ENCODE results near the gene FRY.
A peak's percentile ranks its signal among the peaks of the same experiment; 100 is the strongest.

The FRY gene

DNA sequence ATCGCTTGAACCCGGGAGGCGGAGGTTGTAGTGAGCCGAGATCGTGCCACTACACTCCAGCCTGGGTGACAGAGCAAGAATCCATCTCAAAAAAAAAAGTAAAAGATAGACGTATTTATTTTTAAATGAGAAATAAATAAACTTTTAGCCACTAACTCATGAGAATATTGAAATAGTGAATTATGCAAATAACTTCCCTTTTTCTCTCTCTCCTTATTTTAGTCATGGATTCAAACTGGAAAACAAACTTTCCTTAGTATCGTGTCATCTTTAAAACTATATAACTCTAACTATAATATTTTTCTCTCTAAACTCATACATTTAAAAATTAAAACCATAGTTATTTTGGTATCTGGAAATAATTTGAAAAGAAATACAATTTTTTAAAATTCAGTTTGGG is 96.1 kb downstream of the FRY start:
- TF ChIP-seq, protein P1, sequence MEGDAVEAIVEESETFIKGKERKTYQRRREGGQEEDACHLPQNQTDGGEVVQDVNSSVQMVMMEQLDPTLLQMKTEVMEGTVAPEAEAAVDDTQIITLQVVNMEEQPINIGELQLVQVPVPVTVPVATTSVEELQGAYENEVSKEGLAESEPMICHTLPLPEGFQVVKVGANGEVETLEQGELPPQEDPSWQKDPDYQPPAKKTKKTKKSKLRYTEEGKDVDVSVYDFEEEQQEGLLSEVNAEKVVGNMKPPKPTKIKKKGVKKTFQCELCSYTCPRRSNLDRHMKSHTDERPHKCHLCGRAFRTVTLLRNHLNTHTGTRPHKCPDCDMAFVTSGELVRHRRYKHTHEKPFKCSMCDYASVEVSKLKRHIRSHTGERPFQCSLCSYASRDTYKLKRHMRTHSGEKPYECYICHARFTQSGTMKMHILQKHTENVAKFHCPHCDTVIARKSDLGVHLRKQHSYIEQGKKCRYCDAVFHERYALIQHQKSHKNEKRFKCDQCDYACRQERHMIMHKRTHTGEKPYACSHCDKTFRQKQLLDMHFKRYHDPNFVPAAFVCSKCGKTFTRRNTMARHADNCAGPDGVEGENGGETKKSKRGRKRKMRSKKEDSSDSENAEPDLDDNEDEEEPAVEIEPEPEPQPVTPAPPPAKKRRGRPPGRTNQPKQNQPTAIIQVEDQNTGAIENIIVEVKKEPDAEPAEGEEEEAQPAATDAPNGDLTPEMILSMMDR (IDR thresholded peaks at IDR 0.05; ENCODE audit: low read depth, low read length), result no peak
- H3K4me3 ChIP-seq (replicated peaks in 1 of 2; ENCODE audit: low read depth in 2 of 2, low read length in 2 of 2), result no peak overlapping the region
- no peak for DNase-seq (ENCODE audit: low read depth in 2 of 2)

DNA sequence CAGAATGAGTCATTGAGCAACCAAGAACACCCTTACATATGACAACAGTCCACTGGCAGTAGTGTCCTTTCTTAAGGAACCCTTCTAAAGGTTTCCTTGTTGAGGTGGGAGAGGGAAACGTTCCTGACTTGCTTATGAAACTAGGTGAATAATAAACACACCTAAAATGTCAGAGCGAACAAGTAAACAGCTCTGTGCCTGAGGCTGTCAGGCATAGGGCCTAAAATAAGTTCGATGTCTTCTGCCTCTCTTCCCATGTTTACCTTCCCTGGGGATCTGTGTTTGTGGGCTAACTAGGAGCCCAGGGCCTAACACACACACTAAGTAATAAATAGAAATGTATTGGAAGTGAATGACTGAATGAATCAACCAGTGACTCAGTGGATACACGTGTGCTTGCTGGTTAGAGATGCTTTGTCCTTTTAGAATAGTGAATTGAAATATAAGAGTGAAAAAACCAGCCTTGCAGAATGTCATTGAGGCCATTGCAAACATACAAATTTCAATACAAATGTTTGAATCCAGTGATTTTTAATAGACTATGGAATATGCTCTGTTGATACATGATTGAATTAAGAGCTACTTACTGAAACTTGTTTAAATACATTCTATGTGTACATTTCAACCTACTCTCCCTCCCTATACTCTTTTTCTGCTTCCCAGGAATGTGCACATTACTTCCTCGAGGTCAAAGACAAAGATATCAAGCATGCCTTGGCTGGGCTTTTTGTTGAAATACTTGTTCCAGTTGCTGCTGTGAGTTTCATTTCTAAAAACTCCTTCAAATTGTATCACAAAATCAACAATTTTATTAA is 102.9 kb downstream of the FRY start:
- TF ChIP-seq, protein P1 (IDR thresholded peaks at IDR 0.05; ENCODE audit: low read depth, low read length), result no peak
- peak in 1 of 2 donors; percentile 64 for DNase-seq (ENCODE audit: low read depth in 2 of 2)

DNA sequence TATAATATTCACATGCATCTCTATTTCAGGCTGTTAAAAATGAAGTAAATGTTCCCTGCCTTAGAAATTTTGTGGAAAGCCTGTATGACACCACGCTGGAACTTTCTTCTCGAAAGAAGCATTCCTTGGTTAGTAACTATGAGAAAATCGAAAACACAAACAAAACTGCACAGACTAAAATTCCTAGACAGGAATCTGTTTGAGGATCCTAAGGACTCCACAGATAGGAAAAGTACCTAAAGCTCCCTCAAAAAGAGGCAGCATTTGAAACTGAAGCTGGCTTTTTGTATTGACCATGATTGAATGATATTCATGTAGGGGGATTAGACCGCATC is 103.4 kb downstream of the FRY start:
- no peak overlapping the region for H3K4me3 ChIP-seq (replicated peaks in 1 of 2; ENCODE audit: low read depth in 2 of 2, low read length in 2 of 2)
- DNase-seq (ENCODE audit: low read depth in 2 of 2), result peak in 1 of 2 donors; percentile 12
- TF ChIP-seq, protein P1 (IDR thresholded peaks at IDR 0.05; ENCODE audit: low read depth, low read length), result no peak

More for the DNA sequence above, 102.9 kb downstream of the FRY start:
- no peak overlapping the region for H3K4me3 ChIP-seq (replicated peaks in 1 of 2; ENCODE audit: low read depth in 2 of 2, low read length in 2 of 2)

DNA sequence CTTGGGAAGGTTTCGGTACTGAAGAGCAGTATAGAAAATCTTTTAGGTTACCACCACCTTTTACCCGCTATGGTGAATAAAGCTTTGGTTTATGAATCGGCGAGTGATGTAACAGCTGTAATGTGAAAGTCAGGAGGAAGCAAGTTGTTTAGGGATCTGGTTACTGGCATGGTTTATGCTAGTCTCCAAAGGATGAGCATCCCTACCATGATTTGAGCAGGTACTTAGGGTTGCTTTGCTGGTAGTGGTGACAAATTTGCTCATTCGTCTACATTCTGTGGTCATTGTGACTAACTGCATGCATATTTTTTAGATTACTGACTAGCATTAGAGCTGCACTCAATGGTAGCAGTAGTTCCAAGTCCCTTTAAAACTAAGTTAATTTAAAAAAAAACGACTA is 104.1 kb downstream of the FRY start:
- DNase-seq (ENCODE audit: low read depth in 2 of 2), result peak in 1 of 2 donors; percentile 63
- TF ChIP-seq, protein P1 (IDR thresholded peaks at IDR 0.05; ENCODE audit: low read depth, low read length), result no peak

DNA sequence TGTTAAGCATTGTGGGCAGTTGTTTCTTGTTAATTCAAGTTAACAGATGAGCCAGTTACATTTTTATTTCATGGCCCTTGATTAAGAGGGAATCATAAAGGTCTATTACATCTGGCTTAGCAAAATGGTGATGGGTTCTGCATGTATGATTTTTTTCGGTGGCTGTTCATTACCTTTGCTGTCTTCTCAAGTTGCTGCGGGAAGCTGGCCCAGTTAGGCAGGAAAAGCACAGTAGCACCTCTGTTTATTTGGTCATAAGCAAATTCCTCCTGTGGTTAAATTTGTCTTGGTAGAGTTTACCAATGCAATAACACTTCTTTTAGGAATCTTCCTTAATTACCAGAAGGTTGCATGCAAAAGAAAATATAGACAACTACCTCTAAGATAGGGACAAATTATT is 104.5 kb downstream of the FRY start:
- no peak overlapping the region for H3K4me3 ChIP-seq (replicated peaks in 1 of 2; ENCODE audit: low read depth in 2 of 2, low read length in 2 of 2)
- no peak for DNase-seq (ENCODE audit: low read depth in 2 of 2)
- TF ChIP-seq, protein P1 (IDR thresholded peaks at IDR 0.05; ENCODE audit: low read depth, low read length), result no peak

More for the DNA sequence above, 104.1 kb downstream of the FRY start:
- no peak overlapping the region for H3K4me3 ChIP-seq (replicated peaks in 1 of 2; ENCODE audit: low read depth in 2 of 2, low read length in 2 of 2)

DNA sequence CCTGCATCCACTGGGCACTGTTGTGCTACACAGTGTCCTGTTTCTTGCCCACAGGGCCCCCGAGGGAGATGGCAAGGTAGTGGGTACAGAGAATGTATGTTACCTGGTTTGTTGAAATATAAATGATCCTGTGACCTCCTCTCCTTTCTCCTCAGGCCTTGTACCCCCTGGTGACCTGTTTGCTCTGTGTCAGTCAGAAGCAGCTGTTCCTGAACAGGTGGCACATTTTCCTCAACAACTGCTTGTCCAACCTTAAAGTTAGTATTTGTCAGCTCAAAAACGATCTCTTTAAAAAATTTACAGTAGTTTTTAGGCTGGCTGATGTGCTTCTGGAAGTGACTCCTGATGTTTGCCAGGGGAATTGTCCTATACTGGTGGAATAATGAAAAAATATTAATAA is 105.1 kb downstream of the FRY start:
- H3K4me3 ChIP-seq (replicated peaks in 1 of 2; ENCODE audit: low read depth in 2 of 2, low read length in 2 of 2), result no peak overlapping the region
- TF ChIP-seq, protein P1 (IDR thresholded peaks at IDR 0.05; ENCODE audit: low read depth, low read length), result no peak
- no peak for DNase-seq (ENCODE audit: low read depth in 2 of 2)

Measured in cardiac fibroblast (primary cell).